ENCODE measurements around the gene RNASE7.
A peak's percentile ranks its signal among the peaks of the same experiment; 100 is the strongest.

RNASE7 gene

GRCh38 chr14:21074398-21075272 lies 32.5 kb downstream of the RNASE7 start:
- no peak for ATAC-seq
- Mint-ChIP-seq H3K27me3 (peaks cover 27% of the 10 kb centered on the region), H3K27ac (no peak overlapping the region), H3K4me1 (peaks cover 23% of the 10 kb centered on the region), H3K9me3 (no peaks in the 10 kb centered on the region), H3K4me3 (no peak overlapping the region), H3K36me3 (ENCODE audit: low read depth) (no peaks in the 10 kb centered on the region)
- no peak for DNase-seq

DNA sequence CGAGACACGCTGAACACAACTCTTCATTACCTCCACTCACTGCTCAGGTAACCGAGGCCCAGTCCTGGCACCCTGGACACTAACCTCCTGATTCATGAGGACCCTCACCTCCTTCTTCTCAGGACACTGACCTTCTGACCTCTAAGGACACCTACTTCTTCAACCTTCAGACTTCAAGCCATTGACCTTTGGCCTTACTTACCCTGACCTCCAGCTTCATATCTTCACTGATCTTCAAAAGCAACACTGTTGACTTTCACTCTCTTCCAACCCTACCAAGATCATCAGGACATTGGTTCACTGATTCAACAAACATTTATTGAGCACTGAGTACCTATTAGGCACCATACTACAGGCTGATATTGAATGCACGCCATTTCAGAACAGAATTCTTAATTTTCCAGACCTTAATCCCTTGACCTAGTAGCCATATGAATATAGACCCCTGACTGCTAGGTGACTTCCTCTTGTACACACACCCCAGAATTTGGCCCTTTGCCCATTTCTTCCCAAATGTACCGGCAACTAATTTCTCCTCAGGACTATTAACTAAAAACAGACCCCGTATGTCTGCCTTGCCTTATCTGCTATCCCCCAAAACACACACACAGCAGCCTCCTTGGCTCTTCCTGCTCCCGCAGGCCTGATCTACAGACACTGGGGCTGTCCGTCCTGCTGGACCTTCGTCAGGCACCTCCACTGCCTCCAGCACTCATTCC lies 33.7 kb downstream of the RNASE7 start:
- DNase-seq (no peak), ATAC-seq (no peak)
- no peaks in the 10 kb centered on the region for H3K36me3 Mint-ChIP-seq (ENCODE audit: low read depth)
- H3K27ac Mint-ChIP-seq, result no peak overlapping the region
- H3K27me3 Mint-ChIP-seq, result peaks cover 21% of the 10 kb centered on the region
- no peak overlapping the region for H3K4me3 Mint-ChIP-seq
- H3K4me1 Mint-ChIP-seq, result peaks cover 16% of the 10 kb centered on the region
- H3K9me3 Mint-ChIP-seq, result no peaks in the 10 kb centered on the region

GRCh38 chr14:21077672-21078071 lies 35.5 kb downstream of the RNASE7 start:
- H3K4me1 Mint-ChIP-seq, result no peaks in the 10 kb centered on the region
- no peaks in the 10 kb centered on the region for H3K9me3 Mint-ChIP-seq
- no peak overlapping the region for H3K27ac Mint-ChIP-seq
- ATAC-seq (peak; percentile 41), DNase-seq (no peak)
- H3K4me3 Mint-ChIP-seq, result no peak overlapping the region
- H3K27me3 Mint-ChIP-seq, result peaks cover 9% of the 10 kb centered on the region
- no peaks in the 10 kb centered on the region for H3K36me3 Mint-ChIP-seq (ENCODE audit: low read depth)

- H3K4me3 Mint-ChIP-seq, result no peak overlapping the region
- no peak for DNase-seq
- ATAC-seq, result no peak
- peaks cover 6% of the 10 kb centered on the region for H3K27me3 Mint-ChIP-seq
- H3K4me1 Mint-ChIP-seq, result no peaks in the 10 kb centered on the region
- H3K9me3 Mint-ChIP-seq, result no peaks in the 10 kb centered on the region
- H3K36me3 Mint-ChIP-seq (ENCODE audit: low read depth), result no peaks in the 10 kb centered on the region
- no peak overlapping the region for H3K27ac Mint-ChIP-seq
Measured at GRCh38 chr14:21078287-21078686, 36.1 kb downstream of the RNASE7 start.

DNA sequence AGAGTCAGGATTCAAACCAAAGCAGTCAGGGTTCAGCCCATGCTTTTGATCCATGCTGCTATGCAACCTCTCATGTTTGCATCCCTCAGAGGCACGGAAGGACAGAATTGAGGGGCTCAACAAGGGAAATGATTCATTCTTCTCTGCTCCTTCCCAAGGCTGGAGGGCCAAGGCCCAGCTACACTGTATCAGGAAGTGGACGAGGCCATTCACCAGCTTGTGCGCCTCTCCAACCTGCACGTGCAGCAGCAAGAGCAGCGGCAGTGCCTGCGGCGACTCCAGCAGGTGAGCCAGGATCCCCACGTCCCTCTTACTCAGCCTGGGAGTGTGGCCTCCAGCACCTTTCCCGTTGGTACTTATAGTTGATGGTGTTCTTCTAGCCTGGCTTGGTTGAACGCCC lies 36.6 kb downstream of the RNASE7 start:
- Mint-ChIP-seq H3K9me3 (no peaks in the 10 kb centered on the region), H3K4me3 (no peak overlapping the region), H3K4me1 (no peaks in the 10 kb centered on the region), H3K27ac (no peak overlapping the region), H3K27me3 (peaks cover 1% of the 10 kb centered on the region), H3K36me3 (ENCODE audit: low read depth) (no peaks in the 10 kb centered on the region)
- ATAC-seq (no peak), DNase-seq (no peak)

- H3K4me1 Mint-ChIP-seq, result peaks cover 2% of the 10 kb centered on the region
- ATAC-seq, result no peak
- H3K36me3 Mint-ChIP-seq (ENCODE audit: low read depth), result no peaks in the 10 kb centered on the region
- H3K27ac Mint-ChIP-seq, result no peak overlapping the region
- no peak overlapping the region for H3K4me3 Mint-ChIP-seq
- H3K9me3 Mint-ChIP-seq, result no peaks in the 10 kb centered on the region
- H3K27me3 Mint-ChIP-seq, result no peaks in the 10 kb centered on the region
- no peak for DNase-seq
Measured at GRCh38 chr14:21081521-21082142, 39.5 kb downstream of the RNASE7 start.

DNA sequence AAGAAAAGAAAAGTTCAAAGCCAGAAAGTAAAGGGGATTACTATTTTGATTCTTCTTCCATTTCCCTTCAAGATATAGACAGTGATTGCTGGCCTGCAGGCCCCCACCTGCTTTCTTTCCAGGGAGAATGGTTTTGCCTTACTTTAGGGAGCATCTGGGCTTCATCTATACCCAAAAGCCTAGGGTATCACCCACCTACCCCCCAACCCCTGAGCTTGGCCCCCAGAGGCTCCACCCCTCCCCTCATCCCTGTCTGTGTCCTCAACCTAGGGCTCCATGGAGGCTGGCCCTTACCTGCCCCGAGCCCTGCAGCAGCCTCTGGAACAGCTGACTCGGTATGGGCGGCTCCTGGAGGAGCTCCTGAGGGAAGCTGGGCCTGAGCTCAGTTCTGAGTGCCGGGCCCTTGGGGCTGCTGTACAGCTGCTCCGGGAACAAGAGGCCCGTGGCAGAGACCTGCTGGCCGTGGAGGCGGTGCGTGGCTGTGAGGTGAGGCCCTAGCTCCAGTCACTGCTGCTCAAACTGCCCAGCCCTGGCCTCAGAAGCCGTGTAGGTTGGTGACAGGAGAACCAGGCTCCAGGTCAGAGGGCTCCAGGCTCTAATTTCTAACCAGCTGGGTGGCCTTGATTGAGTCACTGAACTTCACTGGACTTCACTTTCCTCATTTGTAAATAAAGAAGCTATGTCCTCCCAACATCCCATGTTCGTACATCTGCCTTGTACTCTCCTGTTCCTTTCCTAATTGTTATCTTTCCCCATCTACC lies 41.6 kb downstream of the RNASE7 start:
- H3K27ac Mint-ChIP-seq, result no peak overlapping the region

GRCh38 chr14:21084396-21084795 lies 42.2 kb downstream of the RNASE7 start:
- H3K4me1 Mint-ChIP-seq, result peaks cover 16% of the 10 kb centered on the region
- no peaks in the 10 kb centered on the region for H3K9me3 Mint-ChIP-seq
- no peak for DNase-seq
- H3K27me3 Mint-ChIP-seq, result no peaks in the 10 kb centered on the region
- no peak overlapping the region for H3K27ac Mint-ChIP-seq
- no peak overlapping the region for H3K4me3 Mint-ChIP-seq
- no peak for ATAC-seq
- no peaks in the 10 kb centered on the region for H3K36me3 Mint-ChIP-seq (ENCODE audit: low read depth)

More for the DNA sequence above, 41.6 kb downstream of the RNASE7 start:
- H3K4me1 Mint-ChIP-seq, result peaks cover 16% of the 10 kb centered on the region
- no peaks in the 10 kb centered on the region for H3K27me3 Mint-ChIP-seq
- H3K9me3 Mint-ChIP-seq, result no peaks in the 10 kb centered on the region
- ATAC-seq (no peak), DNase-seq (no peak)
- H3K36me3 Mint-ChIP-seq (ENCODE audit: low read depth), result no peaks in the 10 kb centered on the region
- H3K4me3 Mint-ChIP-seq, result no peak overlapping the region

- Mint-ChIP-seq H3K4me3 (no peak overlapping the region), H3K27me3 (no peaks in the 10 kb centered on the region), H3K36me3 (ENCODE audit: low read depth) (no peaks in the 10 kb centered on the region), H3K9me3 (no peaks in the 10 kb centered on the region), H3K27ac (no peak overlapping the region), H3K4me1 (peaks cover 16% of the 10 kb centered on the region)
- ATAC-seq (no peak), DNase-seq (no peak)
Measured at GRCh38 chr14:21084998-21085853, 43.1 kb downstream of the RNASE7 start.

GRCh38 chr14:21086908-21087293 lies 44.7 kb downstream of the RNASE7 start:
- Mint-ChIP-seq H3K27me3 (no peaks in the 10 kb centered on the region), H3K9me3 (no peaks in the 10 kb centered on the region), H3K4me3 (no peak overlapping the region), H3K27ac (peak overlapping the region; percentile 50), H3K4me1 (peaks cover 18% of the 10 kb centered on the region), H3K36me3 (ENCODE audit: low read depth) (no peaks in the 10 kb centered on the region)
- DNase-seq, result no peak
- no peak for ATAC-seq

DNA sequence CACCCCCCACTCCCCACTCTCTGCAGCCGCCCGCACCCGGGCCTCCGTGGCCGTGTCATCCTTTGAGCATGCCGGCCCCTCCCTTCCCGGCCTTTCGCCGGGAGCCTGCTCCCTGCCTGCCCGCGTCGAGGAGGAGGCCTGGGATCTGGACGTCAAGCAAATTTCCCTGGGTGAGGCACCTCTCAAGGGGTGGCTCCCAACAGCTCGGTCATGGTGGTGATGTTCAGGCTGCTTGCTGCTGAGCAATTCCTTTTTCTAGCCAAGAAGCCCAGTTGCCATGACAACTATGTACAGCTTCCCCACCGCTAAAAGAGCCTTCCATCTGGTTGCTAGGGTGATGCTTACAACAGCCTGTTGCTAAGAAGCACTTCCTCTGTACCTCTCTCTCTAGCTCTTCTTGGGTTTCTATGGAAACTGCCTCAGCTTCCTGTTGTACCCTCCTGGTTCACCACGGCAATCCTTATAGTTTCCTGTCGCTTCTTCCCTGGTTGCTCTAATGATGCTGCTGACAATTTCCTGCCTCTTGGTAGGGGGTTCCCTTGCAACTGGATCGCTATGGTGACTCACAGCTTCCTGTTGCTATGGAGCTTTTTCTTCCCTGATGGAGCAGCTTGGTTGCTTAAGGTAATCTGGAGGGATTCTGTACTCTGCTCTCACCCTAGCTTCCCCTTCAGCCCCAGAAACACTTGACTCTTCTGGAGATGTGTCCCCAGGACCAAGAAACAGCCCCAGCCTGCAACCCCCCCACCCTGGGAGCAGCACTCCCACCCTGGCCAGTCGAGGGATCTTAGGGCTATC lies 45.3 kb downstream of the RNASE7 start:
- no peaks in the 10 kb centered on the region for H3K27me3 Mint-ChIP-seq
- H3K27ac Mint-ChIP-seq, result peak overlapping the region; percentile 84
- H3K9me3 Mint-ChIP-seq, result no peaks in the 10 kb centered on the region
- H3K36me3 Mint-ChIP-seq (ENCODE audit: low read depth), result no peaks in the 10 kb centered on the region
- no peak overlapping the region for H3K4me3 Mint-ChIP-seq
- H3K4me1 Mint-ChIP-seq, result peaks cover 19% of the 10 kb centered on the region
- ATAC-seq (peak; percentile 74), DNase-seq (no peak)

GRCh38 chr14:21088687-21089086 lies 46.5 kb downstream of the RNASE7 start:
- Mint-ChIP-seq H3K36me3 (ENCODE audit: low read depth) (no peaks in the 10 kb centered on the region), H3K9me3 (no peaks in the 10 kb centered on the region), H3K4me1 (peaks cover 23% of the 10 kb centered on the region), H3K4me3 (no peak overlapping the region), H3K27me3 (no peaks in the 10 kb centered on the region), H3K27ac (no peak overlapping the region)
- no peak for ATAC-seq
- no peak for DNase-seq

- H3K4me3 Mint-ChIP-seq, result no peak overlapping the region
- no peaks in the 10 kb centered on the region for H3K36me3 Mint-ChIP-seq (ENCODE audit: low read depth)
- no peaks in the 10 kb centered on the region for H3K27me3 Mint-ChIP-seq
- no peak overlapping the region for H3K27ac Mint-ChIP-seq
- H3K4me1 Mint-ChIP-seq, result peaks cover 23% of the 10 kb centered on the region
- ATAC-seq, result no peak
- no peak for DNase-seq
- H3K9me3 Mint-ChIP-seq, result no peaks in the 10 kb centered on the region
Measured at GRCh38 chr14:21089271-21089670, 47.1 kb downstream of the RNASE7 start.

Data from activated naive CD8-positive, alpha-beta T cell treated with anti-CD3 and anti-CD28 coated beads, Interleukin-2, amount 50 U/mL, for 24 hours (primary cell).